HG02678 (cell line): ENCODE data around the gene L3MBTL3.
"Not testable (repeated sequence)": the region's sequence is repeated elsewhere in the genome, so short reads cannot be mapped to it uniquely, and the experiment has no call there.

Source experiments
- ATAC-seq: cut with Tn5 transposase; IDR thresholded peaks from one replicate; pipeline ENCODE4 v1.9.1; 2021; ENCODE audit warnings: mild to moderate bottlenecking, moderate library complexity; ENCODE audit not compliant: unreplicated experiment

L3MBTL3 gene

DNA sequence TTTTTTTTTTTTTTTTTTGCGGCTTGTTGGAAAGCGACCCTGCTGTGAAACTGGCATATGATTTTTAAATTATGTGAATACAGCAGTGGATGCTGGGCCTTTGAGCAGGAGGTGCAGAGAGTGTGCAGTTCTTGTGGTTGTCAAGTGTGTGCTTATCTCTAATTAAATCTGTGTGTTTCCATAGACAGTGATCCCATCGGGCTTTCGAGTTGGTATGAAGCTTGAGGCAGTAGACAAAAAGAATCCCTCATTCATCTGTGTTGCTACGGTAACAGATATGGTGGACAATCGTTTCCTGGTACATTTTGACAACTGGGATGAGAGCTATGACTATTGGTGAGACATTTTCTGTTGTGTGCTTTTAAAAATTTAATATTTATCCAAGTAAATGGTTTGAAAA, 52.4 kb downstream of the L3MBTL3 start:
- no peak for ATAC-seq

DNA sequence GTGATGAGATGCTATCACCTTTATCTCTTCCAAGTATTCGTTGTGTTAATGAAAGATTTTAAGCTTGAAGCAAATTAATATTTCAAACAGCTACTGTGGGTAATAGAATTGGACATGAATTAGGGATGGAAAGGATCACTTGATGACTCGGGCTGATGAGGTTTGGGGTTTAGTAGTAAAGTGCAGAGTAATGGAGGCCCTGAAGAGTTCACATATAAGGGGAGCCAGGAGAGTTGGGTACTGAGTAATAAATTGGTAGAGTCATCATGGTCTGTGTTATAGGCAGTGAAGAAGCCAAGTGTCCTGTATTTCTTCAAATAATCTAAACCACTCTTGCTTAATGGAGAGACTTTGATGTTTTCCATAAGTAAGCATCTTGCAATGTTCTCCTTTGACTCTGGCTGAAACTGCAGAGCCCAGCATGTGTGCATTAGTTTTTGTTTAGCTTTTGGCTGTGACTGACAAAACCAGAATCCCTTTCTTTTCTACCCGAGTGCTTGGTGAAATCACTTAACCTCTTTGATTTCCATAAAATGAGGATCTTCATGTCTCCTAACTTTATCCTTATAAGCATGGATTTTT, 57.6 kb downstream of the L3MBTL3 start:
- ATAC-seq = no peak

- ATAC-seq = no peak
Measured at GRCh38 chr6:130076512-130076911, 58.1 kb downstream of the L3MBTL3 start.

DNA sequence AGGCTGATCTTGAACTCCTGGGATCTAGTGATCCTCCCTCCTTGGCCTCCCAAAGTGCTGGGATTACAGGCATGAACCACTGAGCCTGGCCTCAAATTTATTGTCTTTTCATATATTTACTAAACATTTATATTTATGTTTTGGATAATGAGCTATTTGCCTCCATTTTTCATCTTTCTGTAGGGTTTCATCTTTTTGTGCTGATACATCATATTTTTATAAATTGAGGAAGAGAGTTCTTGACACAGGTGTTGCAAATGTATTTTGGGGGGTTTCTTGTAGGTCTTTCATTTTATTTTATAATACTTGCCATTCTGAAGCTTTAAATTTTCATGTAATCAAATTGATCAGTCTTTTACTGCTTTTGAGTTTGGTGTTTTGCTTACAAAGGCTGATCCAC, 72.4 kb downstream of the L3MBTL3 start:
- ATAC-seq = no peak

DNA sequence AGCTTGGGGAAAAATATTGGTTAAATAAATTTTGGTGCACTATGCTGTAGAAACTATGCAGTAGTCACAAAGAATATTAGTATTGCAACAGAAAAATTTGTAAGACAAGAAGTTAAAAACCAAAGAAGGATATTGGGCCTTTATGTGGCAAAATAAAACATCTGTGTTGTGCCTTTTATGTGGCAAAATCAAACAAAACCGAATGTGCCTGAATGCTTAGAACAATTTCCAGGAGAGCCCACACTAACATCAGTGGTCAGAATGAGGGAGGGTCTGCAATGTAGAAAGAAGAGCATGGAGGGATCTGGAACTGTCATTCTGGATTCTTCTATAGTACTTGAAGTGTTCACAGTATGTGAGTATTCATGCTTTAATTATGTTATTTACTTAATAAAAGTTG, 75.2 kb downstream of the L3MBTL3 start:
- no peak for ATAC-seq

GRCh38 chr6:130098317-130098716, 79.9 kb downstream of the L3MBTL3 start:
- no peak for ATAC-seq

DNA sequence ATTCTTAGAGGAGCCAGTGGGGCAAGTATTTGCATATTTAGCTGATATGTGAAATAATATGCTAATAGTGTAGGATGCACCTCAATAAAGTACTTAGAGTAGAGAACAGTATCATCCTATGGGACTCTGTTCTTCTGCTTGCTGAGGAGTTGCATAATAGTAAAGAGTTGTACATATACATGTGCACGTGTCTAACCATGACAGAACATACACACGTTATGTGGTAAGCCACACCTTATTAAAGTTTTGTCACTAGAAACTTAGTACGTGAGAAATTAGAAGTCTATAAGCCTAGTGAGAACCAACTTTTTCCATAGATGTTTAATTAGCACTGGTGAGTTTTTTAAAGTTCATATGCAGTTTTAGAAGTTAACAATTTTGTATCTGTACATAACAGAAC, 80.7 kb downstream of the L3MBTL3 start:
- ATAC-seq = no peak

GRCh38 chr6:130105996-130106704, 87.8 kb downstream of the L3MBTL3 start:
- ATAC-seq = peak; percentile 88

- no peak for ATAC-seq
Measured at GRCh38 chr6:130107710-130108109, 89.3 kb downstream of the L3MBTL3 start.

GRCh38 chr6:130111031-130111430, 92.7 kb downstream of the L3MBTL3 start:
- no peak for ATAC-seq

GRCh38 chr6:130113201-130113710, 94.9 kb downstream of the L3MBTL3 start:
- no peak for ATAC-seq

- ATAC-seq = peak; percentile 96
Measured at GRCh38 chr6:130115036-130115435, 96.7 kb downstream of the L3MBTL3 start.

DNA sequence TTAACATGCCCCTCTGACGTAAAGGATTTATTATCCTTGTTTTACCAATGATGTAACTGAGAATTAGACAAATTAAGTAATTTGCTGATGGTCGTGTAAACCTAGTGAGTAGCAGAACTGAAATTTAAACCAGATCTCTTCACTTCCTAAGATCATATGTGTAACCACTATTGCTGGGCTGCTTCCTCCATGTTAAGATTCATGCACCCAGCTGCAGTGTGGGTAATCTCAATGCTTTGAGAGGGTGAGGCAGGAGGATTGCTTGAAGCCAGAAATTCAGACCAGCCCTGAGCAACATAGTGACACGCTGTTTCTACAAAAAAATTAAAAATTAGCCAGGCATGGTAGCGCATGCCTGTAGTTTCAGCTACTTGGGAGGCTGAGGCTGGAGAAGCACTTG, 97.9 kb downstream of the L3MBTL3 start:
- peak; percentile 36 for ATAC-seq

GRCh38 chr6:130117187-130117701, 98.9 kb downstream of the L3MBTL3 start:
- not testable (repeated sequence) for ATAC-seq

DNA sequence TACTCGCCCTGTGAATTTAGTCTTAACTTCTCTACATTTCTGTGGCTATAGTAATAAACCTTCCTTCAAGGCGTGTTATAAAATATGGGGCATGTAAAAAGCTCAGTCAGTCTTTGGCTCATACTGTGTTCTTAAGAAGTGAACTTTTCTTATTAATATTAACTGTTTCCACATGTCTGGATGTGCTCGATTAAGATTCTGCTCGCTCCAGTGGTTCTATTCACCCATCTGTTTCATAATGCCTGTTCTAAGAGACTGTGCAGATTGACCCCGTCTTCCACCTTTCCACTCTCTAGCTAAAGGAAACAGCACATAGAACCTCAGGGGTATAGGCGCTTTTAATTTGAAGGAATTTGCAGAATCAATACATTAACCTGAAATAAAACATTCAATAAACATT, 99.9 kb downstream of the L3MBTL3 start:
- ATAC-seq = no peak

DNA sequence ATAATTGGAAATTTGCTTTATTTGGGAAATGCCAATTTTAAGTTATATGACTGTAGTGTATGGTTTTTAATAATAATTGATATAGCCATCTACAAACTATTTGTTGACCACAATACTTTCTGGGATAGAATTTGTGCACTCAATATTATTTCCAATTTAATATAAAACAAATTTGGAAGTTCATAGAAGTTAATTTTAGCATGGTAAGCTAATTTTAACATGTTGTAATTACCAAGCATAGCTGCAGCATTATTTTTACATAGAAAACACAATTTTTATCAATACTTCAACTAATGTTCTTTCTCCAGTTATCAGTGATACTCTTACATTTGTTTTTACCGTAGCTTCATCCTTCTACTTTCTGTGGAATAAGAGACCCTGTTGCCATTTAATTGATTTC, 100.8 kb downstream of the L3MBTL3 start:
- ATAC-seq = no peak

GRCh38 chr6:130120731-130121130, 102.3 kb downstream of the L3MBTL3 start:
- ATAC-seq = no peak

DNA sequence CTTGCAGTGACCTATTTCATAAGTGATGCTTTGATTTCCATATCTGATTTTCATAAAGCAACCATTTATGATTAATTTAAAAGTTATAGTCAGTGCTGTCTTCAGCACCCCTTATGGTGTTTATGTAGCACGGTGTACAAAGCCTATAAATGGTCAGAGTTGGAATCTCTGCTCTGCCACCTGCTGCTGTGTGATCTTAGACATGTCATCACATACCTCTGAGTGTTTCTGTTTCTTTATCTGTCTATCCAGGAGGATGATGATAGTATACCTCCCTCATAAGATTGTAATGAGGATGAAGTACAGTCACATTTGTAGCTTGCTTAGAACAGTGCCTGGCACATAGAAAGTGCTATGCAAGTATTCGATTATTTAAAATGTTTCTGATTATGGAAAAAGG, 103.9 kb downstream of the L3MBTL3 start:
- ATAC-seq = no peak

- ATAC-seq = no peak
Measured at GRCh38 chr6:130127195-130127594, 108.8 kb downstream of the L3MBTL3 start.

DNA sequence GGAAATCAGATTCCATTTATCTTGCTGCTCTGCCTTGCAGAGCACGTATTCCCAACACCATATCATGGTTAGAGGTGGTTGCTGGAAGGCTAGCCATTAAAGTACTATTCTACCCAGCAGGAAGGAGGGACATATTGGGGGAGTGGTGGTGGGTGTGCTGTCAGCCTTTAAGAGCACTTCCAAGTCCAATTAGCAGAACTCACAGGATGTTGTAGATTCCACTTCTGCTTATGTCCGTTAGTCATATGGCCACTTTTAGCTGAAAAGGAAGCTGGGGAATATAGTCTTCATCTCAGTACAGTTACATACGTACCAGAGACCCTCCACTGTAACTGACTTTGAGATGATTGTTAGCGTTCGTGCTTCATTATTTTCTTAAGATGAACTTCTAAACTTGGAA, 109.9 kb downstream of the L3MBTL3 start:
- ATAC-seq = no peak

DNA sequence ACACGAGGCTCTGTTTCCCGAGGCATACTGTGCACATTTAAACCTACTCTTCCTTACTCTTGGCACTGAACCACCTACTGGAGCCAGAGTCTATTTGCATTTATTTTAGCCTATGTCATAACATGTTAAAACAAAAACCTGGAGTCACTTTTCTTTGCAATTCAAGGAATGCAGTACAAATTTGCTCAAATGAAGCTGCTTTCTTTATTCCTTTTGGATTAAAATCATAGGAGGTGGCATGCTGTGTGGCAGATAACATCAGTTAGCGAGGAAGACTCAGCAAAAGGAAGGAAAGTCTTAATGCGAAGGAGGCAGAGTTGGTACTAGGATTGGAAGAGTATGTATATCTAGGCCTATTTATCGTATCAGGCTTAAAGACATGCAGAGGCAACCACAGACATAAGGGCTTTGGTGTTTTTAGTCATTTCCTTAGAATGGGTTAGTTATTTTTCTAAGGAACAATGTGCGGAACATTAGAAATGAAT, 111.4 kb downstream of the L3MBTL3 start:
- ATAC-seq = no peak

- peak; percentile 74 for ATAC-seq
Measured at GRCh38 chr6:130132286-130132701, 113.9 kb downstream of the L3MBTL3 start.
